Glutamatergic neuron (in vitro differentiated cells): Measurements from ENCODE around the gene ADGRL3. TPM values are rescaled to one million over a fixed set of nuclear protein-coding genes. Genes with fewer than 3 reads are reported as not detected.

Experiments used
- DNase-seq: peaks from one replicate; pipeline ENCODE4 v3.0.0; 2022
- H3K27ac Mint-ChIP-seq: one replicate; pipeline ENCODE4 v1.8.0; 2020; ENCODE audit warnings: mild to moderate bottlenecking, mixed read lengths, inconsistent platforms; ENCODE audit not compliant: unreplicated experiment
- H3K27me3 Mint-ChIP-seq: one replicate; pipeline ENCODE4 v1.8.0; 2020; ENCODE audit warnings: mild to moderate bottlenecking, moderate library complexity, mixed read lengths, inconsistent platforms; ENCODE audit not compliant: unreplicated experiment
- H3K36me3 Mint-ChIP-seq: one replicate; pipeline ENCODE4 v1.8.0; 2020; ENCODE audit warnings: mild to moderate bottlenecking, mixed read lengths, inconsistent platforms; ENCODE audit not compliant: unreplicated experiment
- H3K4me1 Mint-ChIP-seq: one replicate; pipeline ENCODE4 v1.8.0; 2020; ENCODE audit warnings: mild to moderate bottlenecking, low read depth, mixed read lengths, inconsistent platforms; ENCODE audit not compliant: unreplicated experiment
- H3K4me3 Mint-ChIP-seq: one replicate; pipeline ENCODE4 v1.8.0; 2020; ENCODE audit warnings: mild to moderate bottlenecking, mixed read lengths, inconsistent platforms; ENCODE audit not compliant: unreplicated experiment
- H3K9me3 Mint-ChIP-seq: one replicate; pipeline ENCODE4 v1.8.0; 2020; ENCODE audit warnings: mild to moderate bottlenecking, moderate library complexity, mixed read lengths, inconsistent platforms; ENCODE audit not compliant: unreplicated experiment
- total RNA-seq: library from RNA; stranded (reverse); fragmentation: NEBNext Ultra II Directional; extraction: Animal tissue kit (Norgen Biotek cat#: 25700); gene quantifications from one replicate; pipeline ENCODE4 v1.2.1, GENCODE V29; 2021; ENCODE audit not compliant: unreplicated experiment
- TF ChIP-seq, protein P1 (sequence below): fragments of 200-600 bp; sonication (generic); IDR thresholded peaks from one replicate; pipeline ENCODE4 v1.5.0; 2021; ENCODE audit not compliant: partially characterized antibody, unreplicated experiment

The ADGRL3 gene
- total RNA-seq, 1 donor from 2014 or later, result 193 TPM

DNA sequence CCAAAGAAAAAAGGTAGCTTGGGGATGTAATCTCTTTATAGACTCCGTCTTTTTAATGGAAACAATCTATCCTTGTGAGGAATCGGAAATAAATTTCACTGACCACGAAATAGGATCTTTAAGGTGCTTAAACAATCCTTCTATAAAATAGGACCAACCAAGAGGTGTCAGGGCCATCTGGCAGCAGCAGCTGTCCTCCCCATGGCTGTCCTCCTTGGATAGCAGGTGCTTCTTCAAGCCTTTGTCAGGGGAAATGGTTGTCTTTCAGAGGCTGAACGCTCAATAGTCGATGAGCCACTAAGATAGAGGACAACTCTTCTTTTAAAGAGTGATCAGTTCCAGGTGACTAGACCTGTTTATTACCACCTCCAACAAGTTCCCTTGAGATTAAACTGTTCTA lies 231.0 kb downstream of the ADGRL3 start:
- peaks cover 21% of the 10 kb centered on the region for H3K9me3 Mint-ChIP-seq
- H3K4me3 Mint-ChIP-seq, result peak overlapping the region; percentile 53
- DNase-seq, result peak; percentile 71
- TF ChIP-seq, protein P1, sequence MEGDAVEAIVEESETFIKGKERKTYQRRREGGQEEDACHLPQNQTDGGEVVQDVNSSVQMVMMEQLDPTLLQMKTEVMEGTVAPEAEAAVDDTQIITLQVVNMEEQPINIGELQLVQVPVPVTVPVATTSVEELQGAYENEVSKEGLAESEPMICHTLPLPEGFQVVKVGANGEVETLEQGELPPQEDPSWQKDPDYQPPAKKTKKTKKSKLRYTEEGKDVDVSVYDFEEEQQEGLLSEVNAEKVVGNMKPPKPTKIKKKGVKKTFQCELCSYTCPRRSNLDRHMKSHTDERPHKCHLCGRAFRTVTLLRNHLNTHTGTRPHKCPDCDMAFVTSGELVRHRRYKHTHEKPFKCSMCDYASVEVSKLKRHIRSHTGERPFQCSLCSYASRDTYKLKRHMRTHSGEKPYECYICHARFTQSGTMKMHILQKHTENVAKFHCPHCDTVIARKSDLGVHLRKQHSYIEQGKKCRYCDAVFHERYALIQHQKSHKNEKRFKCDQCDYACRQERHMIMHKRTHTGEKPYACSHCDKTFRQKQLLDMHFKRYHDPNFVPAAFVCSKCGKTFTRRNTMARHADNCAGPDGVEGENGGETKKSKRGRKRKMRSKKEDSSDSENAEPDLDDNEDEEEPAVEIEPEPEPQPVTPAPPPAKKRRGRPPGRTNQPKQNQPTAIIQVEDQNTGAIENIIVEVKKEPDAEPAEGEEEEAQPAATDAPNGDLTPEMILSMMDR, result no peak
- H3K4me1 Mint-ChIP-seq, result peaks cover 32% of the 10 kb centered on the region
- peaks cover 4% of the 10 kb centered on the region for H3K36me3 Mint-ChIP-seq
- peak overlapping the region; percentile 85 for H3K27ac Mint-ChIP-seq
- H3K27me3 Mint-ChIP-seq, result peaks cover 4% of the 10 kb centered on the region

DNA sequence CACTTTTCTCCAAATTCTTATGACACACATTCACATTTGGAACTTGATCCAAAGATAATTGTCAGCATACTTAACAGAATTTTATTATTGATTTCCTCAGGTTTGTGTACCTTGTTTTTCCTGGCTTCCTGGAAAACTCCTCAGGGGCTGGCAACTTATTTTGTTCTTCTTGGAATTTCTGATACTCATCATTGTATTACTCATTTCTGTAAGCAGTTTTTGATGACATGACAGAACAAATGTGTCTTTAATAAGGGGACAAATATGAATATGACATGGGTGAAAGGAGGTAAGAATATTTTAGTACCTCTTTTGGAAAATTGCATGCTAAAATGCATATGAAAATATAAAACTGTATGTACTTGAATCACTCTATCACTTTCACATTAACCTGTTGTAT lies 237.8 kb downstream of the ADGRL3 start:
- H3K27ac Mint-ChIP-seq, result no peak overlapping the region
- H3K27me3 Mint-ChIP-seq, result peaks cover 4% of the 10 kb centered on the region
- TF ChIP-seq, protein P1, result no peak
- H3K36me3 Mint-ChIP-seq, result no peaks in the 10 kb centered on the region
- peaks cover 6% of the 10 kb centered on the region for H3K9me3 Mint-ChIP-seq
- H3K4me3 Mint-ChIP-seq, result no peak overlapping the region
- no peak for DNase-seq
- peaks cover 48% of the 10 kb centered on the region for H3K4me1 Mint-ChIP-seq

DNA sequence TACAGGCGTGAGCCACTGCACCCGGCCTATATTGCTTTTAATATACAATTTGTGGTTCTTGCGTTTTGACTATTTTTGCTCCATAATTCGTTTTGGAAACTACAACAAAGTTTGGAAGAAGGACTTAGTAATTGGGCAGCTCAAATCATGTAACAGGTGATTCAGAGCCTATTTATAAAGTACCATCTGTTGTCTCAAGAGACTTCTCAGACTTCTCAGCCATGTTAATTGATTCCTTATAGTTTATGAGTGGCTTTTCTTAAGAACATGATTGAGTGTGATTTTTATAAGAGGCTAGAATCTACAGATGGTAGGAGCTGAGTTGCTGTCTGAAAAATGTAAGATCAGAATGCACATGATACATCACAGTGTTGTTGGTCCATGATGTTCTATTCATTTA lies 240.2 kb downstream of the ADGRL3 start:
- Mint-ChIP-seq H3K9me3 (peaks cover 5% of the 10 kb centered on the region), H3K4me1 (peaks cover 33% of the 10 kb centered on the region), H3K27ac (peak overlapping the region; percentile 15), H3K36me3 (no peaks in the 10 kb centered on the region), H3K27me3 (peaks cover 4% of the 10 kb centered on the region), H3K4me3 (no peak overlapping the region)
- no peak for DNase-seq
- TF ChIP-seq, protein P1, result no peak

DNA sequence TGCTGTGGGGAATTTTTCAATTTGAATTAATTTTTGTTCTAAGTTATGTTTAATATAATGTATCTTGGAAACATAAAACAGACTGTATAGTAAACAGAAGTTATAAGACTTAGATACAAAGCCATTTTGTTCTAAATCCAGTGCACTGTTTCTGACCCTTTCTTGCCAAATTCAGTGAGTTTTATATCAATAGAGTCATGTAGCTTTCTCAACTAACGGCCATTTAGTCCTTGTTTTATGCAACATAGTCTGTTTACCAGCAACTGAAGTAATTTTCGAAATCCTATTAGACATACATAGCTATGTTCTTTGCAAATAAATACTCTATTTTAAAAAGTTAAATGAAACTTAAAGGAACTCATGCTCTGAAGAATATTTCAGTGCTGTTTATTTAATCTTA lies 242.8 kb downstream of the ADGRL3 start:
- TF ChIP-seq, protein P1, result no peak
- Mint-ChIP-seq H3K27me3 (peaks cover 2% of the 10 kb centered on the region), H3K27ac (no peak overlapping the region), H3K9me3 (peaks cover 5% of the 10 kb centered on the region), H3K4me3 (no peak overlapping the region), H3K36me3 (no peaks in the 10 kb centered on the region), H3K4me1 (peaks cover 23% of the 10 kb centered on the region)
- no peak for DNase-seq

DNA sequence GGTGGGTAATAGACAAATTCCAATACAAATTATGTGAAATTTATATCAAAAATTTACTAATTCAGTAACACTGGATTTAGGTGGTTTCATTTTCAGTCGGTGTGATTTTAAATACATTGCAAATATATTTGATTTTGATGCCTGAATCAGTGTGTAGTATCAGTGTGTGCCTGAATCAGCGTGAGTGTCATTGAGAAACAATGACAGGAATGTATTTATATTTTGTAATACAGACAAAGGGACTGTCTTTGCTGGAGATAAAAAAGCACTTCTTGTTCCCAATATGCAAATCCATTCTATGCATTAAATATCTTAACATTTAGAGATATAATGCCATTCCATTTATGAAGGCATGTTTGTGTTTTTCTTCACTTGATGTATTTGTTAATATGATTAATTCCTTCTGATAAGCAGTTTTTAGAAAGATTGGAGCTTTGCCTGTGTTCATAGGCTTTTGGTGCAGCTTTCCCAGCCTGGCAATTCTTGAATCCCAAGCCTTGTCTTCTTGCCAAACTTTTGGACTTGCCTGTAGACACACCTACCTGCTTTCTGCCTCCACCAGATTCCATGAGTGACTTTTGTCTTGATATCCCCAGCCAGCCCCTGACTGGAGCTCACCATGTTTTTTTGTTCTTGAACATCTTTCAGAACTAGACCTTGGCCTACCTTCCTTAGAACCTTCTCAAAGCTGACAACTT lies 243.8 kb downstream of the ADGRL3 start:
- Mint-ChIP-seq H3K9me3 (peaks cover 5% of the 10 kb centered on the region), H3K4me3 (no peak overlapping the region)
- DNase-seq, result no peak

More for the DNA sequence above, 243.8 kb downstream of the ADGRL3 start:
- peaks cover 22% of the 10 kb centered on the region for H3K4me1 Mint-ChIP-seq
- no peaks in the 10 kb centered on the region for H3K36me3 Mint-ChIP-seq
- peaks cover 2% of the 10 kb centered on the region for H3K27me3 Mint-ChIP-seq
- TF ChIP-seq, protein P1, result no peak
- H3K27ac Mint-ChIP-seq, result no peak overlapping the region
